HG03196 (cell line): ENCODE results near the gene ASB4.
A peak's percentile ranks its signal among the peaks of the same experiment; 100 is the strongest.
"Not testable (repeated sequence)": the region's sequence is repeated elsewhere in the genome, so short reads cannot be mapped to it uniquely, and the experiment has no call there.

Source experiments
- ATAC-seq: cut with Tn5 transposase; IDR thresholded peaks from one replicate; pipeline ENCODE4 v1.9.1; 2021; ENCODE audit not compliant: unreplicated experiment

ASB4 gene

GRCh38 chr7:95485391-95486123 lies at the start of gene ASB4:
Gene ASB4, plus strand, starts transcription at chr7:95485943. Its CDS starts 29 bp downstream, at chr7:95485972.
- no peak for ATAC-seq

- ATAC-seq = no peak
Observed at GRCh38 chr7:95436407-95436806, 49.3 kb upstream of the ASB4 start.

GRCh38 chr7:95440394-95441038 lies 45.2 kb upstream of the ASB4 start:
- ATAC-seq = no peak

GRCh38 chr7:95441042-95441823 lies 44.5 kb upstream of the ASB4 start:
- no peak for ATAC-seq

- ATAC-seq = no peak
Observed at GRCh38 chr7:95444796-95445195, 40.9 kb upstream of the ASB4 start.

GRCh38 chr7:95446618-95447017 lies 39.1 kb upstream of the ASB4 start:
- ATAC-seq = no peak

- peak; percentile 57 for ATAC-seq
Observed at GRCh38 chr7:95454438-95455045, 31.2 kb upstream of the ASB4 start.

- no peak for ATAC-seq
Observed at GRCh38 chr7:95457947-95458346, 27.8 kb upstream of the ASB4 start.

- not testable (repeated sequence) for ATAC-seq
Observed at GRCh38 chr7:95460653-95461052, 25.1 kb upstream of the ASB4 start.

GRCh38 chr7:95467912-95468607 lies 17.7 kb upstream of the ASB4 start:
- no peak for ATAC-seq

GRCh38 chr7:95469187-95469586 lies 16.6 kb upstream of the ASB4 start:
- no peak for ATAC-seq

GRCh38 chr7:95469848-95470247 lies 15.9 kb upstream of the ASB4 start:
- no peak for ATAC-seq

- peak; percentile 98 for ATAC-seq
Observed at GRCh38 chr7:95470452-95470851, 15.3 kb upstream of the ASB4 start.

- no peak for ATAC-seq
Observed at GRCh38 chr7:95471071-95471470, 14.7 kb upstream of the ASB4 start.

- no peak for ATAC-seq
Observed at GRCh38 chr7:95472581-95473161, 13.1 kb upstream of the ASB4 start.

GRCh38 chr7:95473276-95473985 lies 12.3 kb upstream of the ASB4 start:
- no peak for ATAC-seq

GRCh38 chr7:95476072-95476847 lies 9.5 kb upstream of the ASB4 start:
- no peak for ATAC-seq

- peak; percentile 51 for ATAC-seq
Observed at GRCh38 chr7:95476904-95477594, 8.7 kb upstream of the ASB4 start.
